Transverse colon (tissue), 4 donors: ENCODE results near the gene ANK3.

Experiments used
- EP300 ChIP-seq: sonication (generic); formaldehyde crosslinking; IDR thresholded peaks from one replicate; pipeline ENCODE4 v1.6.1; 2017; ENCODE audit warnings: antibody characterized with exemption, low read depth
- POLR2A ChIP-seq: fragments of 450-650 bp; IDR thresholded peaks from one replicate; pipeline ENCODE4 v1.6.1; 2016; ENCODE audit warnings: antibody characterized with exemption, mild to moderate bottlenecking, moderate library complexity
- POLR2AphosphoS5 ChIP-seq, 3 donors: sonication (generic); formaldehyde crosslinking; IDR thresholded peaks; one replicate each; pipeline ENCODE4 v1.6.1; 2016; ENCODE audit warnings: antibody characterized with exemption in 3 of 3
- TF ChIP-seq, protein P1 (sequence below), 5 experiments: fragments of 200-600 bp in 3 of 5; fragments of 450-650 bp in 2 of 5; sonication (generic) in 3 of 5; IDR thresholded peaks; 1 replicate in 2 of 5; 2 replicates in 3 of 5; pipeline ENCODE4 v1.5.1; 2016 to 2017; ENCODE audit warnings: antibody characterized with exemption in 5 of 5, inconsistent platforms in 3 of 5, mild to moderate bottlenecking in 2 of 5, moderate library complexity in 1 of 5

DNA sequence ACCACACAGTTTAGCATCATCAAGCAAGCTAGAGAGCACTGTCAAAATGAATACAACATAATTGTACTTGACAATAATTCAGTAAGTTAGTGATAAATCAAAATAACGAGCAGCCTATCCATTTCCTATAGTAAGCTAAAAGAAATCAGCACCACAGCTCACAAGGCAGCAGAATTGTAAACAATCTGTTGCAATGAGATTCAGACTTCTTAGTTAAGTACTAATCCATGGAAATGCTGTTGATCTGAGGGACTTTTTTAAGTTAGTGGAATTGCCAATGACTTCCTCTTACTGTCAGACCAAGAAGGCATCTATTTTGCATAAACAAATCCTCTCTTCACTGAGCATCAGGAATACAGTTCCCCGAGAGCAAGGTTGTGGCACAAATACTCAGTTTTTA lies 346.8 kb downstream of the ANK3 start:
- TF ChIP-seq, protein P1, sequence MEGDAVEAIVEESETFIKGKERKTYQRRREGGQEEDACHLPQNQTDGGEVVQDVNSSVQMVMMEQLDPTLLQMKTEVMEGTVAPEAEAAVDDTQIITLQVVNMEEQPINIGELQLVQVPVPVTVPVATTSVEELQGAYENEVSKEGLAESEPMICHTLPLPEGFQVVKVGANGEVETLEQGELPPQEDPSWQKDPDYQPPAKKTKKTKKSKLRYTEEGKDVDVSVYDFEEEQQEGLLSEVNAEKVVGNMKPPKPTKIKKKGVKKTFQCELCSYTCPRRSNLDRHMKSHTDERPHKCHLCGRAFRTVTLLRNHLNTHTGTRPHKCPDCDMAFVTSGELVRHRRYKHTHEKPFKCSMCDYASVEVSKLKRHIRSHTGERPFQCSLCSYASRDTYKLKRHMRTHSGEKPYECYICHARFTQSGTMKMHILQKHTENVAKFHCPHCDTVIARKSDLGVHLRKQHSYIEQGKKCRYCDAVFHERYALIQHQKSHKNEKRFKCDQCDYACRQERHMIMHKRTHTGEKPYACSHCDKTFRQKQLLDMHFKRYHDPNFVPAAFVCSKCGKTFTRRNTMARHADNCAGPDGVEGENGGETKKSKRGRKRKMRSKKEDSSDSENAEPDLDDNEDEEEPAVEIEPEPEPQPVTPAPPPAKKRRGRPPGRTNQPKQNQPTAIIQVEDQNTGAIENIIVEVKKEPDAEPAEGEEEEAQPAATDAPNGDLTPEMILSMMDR (IDR thresholded peaks at IDR 0.05) = no peak
- TF ChIP-seq POLR2A (no peak), EP300 (no peak), POLR2AphosphoS5 (IDR thresholded peaks at IDR 0.05) (no peak)
